Smooth muscle cell (in vitro differentiated cells): Measurements from ENCODE around the gene CYP1A2. TPM values are rescaled to one million over a fixed set of nuclear protein-coding genes. Genes with fewer than 3 reads are reported as not detected.

Experiments used
- DNase-seq: peaks from one replicate; lab custom pipeline; 2025; ENCODE audit not compliant: unreplicated experiment; lab: John Stamatoyannopoulos, UW
- H2AFZ ChIP-seq: fragments of 200-600 bp; sonication (generic); 2 replicates; pipeline ENCODE4 v1.6.0; 2016; ENCODE audit warnings: antibody characterized with exemption, low read depth, mild to moderate bottlenecking
- H3F3A ChIP-seq: fragments of 200-600 bp; sonication (generic); 2 replicates; pipeline ENCODE4 v1.6.0; 2017; ENCODE audit warnings: antibody characterized with exemption, low read depth
- H3K27ac ChIP-seq: fragments of 200-600 bp; sonication (generic); 2 replicates; pipeline ENCODE4 v1.5.1; 2016; ENCODE audit warnings: low read depth, mild to moderate bottlenecking
- H3K27me3 ChIP-seq: fragments of 200-600 bp; sonication (generic); 2 replicates; pipeline ENCODE4 v1.6.1; 2016; ENCODE audit warnings: low read depth, mild to moderate bottlenecking
- H3K36me3 ChIP-seq: fragments of 200-600 bp; sonication (generic); 2 replicates; pipeline ENCODE4 v1.5.1; 2016; ENCODE audit warnings: low read depth
- H3K4me1 ChIP-seq: fragments of 200-600 bp; sonication (generic); 2 replicates; pipeline ENCODE4 v1.5.1; 2016; ENCODE audit warnings: low read depth
- H3K4me2 ChIP-seq: fragments of 200-600 bp; sonication (generic); 2 replicates; pipeline ENCODE4 v1.6.0; 2016; ENCODE audit warnings: mild to moderate bottlenecking
- H3K4me3 ChIP-seq: fragments of 200-600 bp; sonication (generic); 2 replicates; pipeline ENCODE4 v1.5.1; 2016; ENCODE audit warnings: mild to moderate bottlenecking
- H3K79me2 ChIP-seq: fragments of 200-600 bp; sonication (generic); 2 replicates; pipeline ENCODE4 v1.6.0; 2016; ENCODE audit warnings: low read depth, mild to moderate bottlenecking
- H3K9ac ChIP-seq: fragments of 200-600 bp; sonication (generic); 2 replicates; pipeline ENCODE4 v1.6.0; 2016; ENCODE audit warnings: low read depth
- H3K9me3 ChIP-seq: fragments of 200-600 bp; sonication (generic); replicated peaks from 2 replicates; pipeline ENCODE4 v1.5.1; 2016; ENCODE audit warnings: low read depth
- H4K20me1 ChIP-seq: fragments of 200-600 bp; sonication (generic); 2 replicates; pipeline ENCODE4 v1.6.0; 2016; ENCODE audit warnings: low read depth
- WGBS: methylation state at CpG from one replicate; pipeline ENCODE4 v1.1.7; 2016; ENCODE audit warnings: low lambda C conversion rate; 5-methylcytosine and 5-hydroxymethylcytosine counted together
- polyA plus RNA-seq: library from polyadenylated mRNA; unstranded; fragments of >200 nt; fragmentation: Nextera tagmentation; extraction: Ambion mirVana; gene quantifications from 2 replicates; pipeline ENCODE4 v1.2.1, GENCODE V29; 2016
- total RNA-seq: library from RNA; depleted of rRNA; stranded (reverse); fragments of >200 nt; gene quantifications from 2 replicates; pipeline ENCODE4 v1.2.3, GENCODE V29; 2014
- TF ChIP-seq, protein P1 (sequence below): fragments of 200-600 bp; sonication (generic); IDR thresholded peaks from 2 replicates; pipeline ENCODE4 v1.5.1; 2017; ENCODE audit warnings: borderline replicate concordance, mild to moderate bottlenecking, antibody characterized with exemption; ENCODE audit not compliant: insufficient read depth, poor library complexity, severe bottlenecking

The CYP1A2 gene
- total and polyA plus RNA-seq, 2 experiments from 2014 or later = not detected

DNA sequence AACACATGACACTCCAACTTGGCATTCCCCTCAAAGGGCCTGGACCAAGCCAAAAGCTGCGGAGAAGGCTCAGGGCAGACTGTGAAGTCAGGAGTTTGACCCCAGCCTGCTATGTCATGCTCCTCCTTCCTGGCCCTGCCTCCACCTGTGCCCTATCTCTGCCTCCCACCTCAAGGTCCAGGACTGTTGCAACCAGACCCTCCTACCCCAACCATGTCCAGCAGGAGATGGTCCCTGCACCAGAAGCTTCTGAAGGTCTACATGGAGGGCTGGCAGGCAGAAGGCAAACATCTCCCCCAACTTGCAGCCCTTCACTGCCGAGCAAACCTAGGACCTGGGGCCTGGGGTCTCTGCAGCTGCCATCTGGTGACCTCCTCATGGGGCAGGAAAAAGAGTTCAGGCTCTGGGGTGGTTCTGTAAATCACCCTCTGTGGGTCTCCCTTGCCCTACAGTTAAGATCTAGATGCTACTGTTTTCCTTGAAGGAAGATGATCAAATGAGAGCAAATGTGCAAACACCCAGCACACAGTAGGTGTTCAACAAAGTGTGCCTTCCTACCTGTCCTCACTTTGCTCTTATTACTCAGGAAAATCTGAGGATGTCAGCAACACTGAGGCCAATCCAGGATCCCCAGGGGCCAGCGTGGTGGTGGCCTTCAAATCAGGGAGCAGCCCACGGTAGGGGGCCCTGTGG, 21.7 kb downstream of the CYP1A2 start:
- Histone ChIP-seq H3K27me3 (no peaks in the 10 kb centered on the region), H3K4me1 (peaks cover 3% of the 10 kb centered on the region), H3K79me2 (no peaks in the 10 kb centered on the region), H3F3A (no peaks in the 10 kb centered on the region), H3K9ac (no peak overlapping the region), H3K36me3 (no peaks in the 10 kb centered on the region), H3K4me2 (no peak overlapping the region), H4K20me1 (no peaks in the 10 kb centered on the region), H3K27ac (no peak overlapping the region), H3K4me3 (no peak overlapping the region), H2AFZ (no peak overlapping the region), H3K9me3 (no peaks in the 10 kb centered on the region)
- 94% methylated on average over 2 of the region's 4 CpGs for WGBS
- DNase-seq = no peak
- TF ChIP-seq, protein P1, sequence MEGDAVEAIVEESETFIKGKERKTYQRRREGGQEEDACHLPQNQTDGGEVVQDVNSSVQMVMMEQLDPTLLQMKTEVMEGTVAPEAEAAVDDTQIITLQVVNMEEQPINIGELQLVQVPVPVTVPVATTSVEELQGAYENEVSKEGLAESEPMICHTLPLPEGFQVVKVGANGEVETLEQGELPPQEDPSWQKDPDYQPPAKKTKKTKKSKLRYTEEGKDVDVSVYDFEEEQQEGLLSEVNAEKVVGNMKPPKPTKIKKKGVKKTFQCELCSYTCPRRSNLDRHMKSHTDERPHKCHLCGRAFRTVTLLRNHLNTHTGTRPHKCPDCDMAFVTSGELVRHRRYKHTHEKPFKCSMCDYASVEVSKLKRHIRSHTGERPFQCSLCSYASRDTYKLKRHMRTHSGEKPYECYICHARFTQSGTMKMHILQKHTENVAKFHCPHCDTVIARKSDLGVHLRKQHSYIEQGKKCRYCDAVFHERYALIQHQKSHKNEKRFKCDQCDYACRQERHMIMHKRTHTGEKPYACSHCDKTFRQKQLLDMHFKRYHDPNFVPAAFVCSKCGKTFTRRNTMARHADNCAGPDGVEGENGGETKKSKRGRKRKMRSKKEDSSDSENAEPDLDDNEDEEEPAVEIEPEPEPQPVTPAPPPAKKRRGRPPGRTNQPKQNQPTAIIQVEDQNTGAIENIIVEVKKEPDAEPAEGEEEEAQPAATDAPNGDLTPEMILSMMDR = no peak

DNA sequence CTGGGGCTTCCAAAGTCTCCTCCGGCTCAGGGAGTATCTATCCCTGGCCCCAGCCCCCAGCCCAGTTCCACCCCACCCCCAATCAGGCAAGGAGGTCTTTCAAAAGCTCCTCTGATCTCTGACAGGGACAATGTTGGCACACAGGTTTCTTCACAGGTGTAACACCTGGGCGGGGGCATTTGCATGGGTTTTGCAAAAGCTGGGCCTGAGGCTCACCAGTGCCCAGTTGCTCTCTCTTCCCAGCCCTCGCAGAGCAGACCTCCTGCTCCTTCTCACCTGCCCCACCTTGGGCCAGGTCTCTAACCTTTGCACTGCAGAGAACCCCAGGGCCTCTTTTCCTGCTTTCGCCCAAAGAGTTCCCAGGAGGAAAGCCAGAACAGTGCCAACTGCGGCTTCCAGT, 24.7 kb downstream of the CYP1A2 start:
- no peaks in the 10 kb centered on the region for H3K27me3 ChIP-seq
- H3K4me1 ChIP-seq = peaks cover 10% of the 10 kb centered on the region
- DNase-seq = no peak
- no peaks in the 10 kb centered on the region for H4K20me1 ChIP-seq
- no peak overlapping the region for H3K9ac ChIP-seq
- no peak overlapping the region for H3K4me3 ChIP-seq
- no peaks in the 10 kb centered on the region for H3F3A ChIP-seq
- no peak overlapping the region for H2AFZ ChIP-seq
- H3K4me2 ChIP-seq = no peak overlapping the region
- H3K27ac ChIP-seq = no peak overlapping the region
- 85% methylated on average over 5 of the region's 5 CpGs for WGBS
- TF ChIP-seq, protein P1 = no peak
- H3K9me3 ChIP-seq = no peaks in the 10 kb centered on the region
- no peaks in the 10 kb centered on the region for H3K36me3 ChIP-seq
- H3K79me2 ChIP-seq = no peaks in the 10 kb centered on the region

DNA sequence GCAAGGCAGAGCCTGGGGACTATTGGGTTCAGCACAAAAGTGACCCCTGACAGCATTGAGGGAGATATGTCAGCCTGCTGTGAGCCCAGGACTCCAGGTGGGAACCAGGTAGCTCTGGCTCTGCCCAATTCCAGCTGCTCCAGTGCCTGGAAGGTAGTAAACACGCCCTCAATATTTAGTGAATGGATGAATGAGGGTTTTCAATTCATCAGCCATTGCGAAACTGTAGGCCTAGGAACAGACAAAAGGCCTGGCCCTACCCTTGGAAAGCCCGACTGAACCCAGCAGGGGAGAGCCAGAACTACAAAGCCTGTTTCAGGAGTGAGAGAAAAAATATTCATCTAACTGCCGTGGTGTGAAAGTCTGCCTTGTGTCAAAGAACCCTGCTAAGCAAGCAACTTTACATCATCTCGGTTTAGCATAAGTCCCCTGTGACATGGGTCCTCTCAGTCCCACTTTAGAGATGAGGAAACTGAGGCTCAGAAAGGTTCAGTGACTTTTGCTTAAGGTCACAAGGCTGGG, 25.1 kb downstream of the CYP1A2 start:
- H3K36me3 ChIP-seq = no peaks in the 10 kb centered on the region
- no peak overlapping the region for H3K27ac ChIP-seq
- H3K4me1 ChIP-seq = peaks cover 10% of the 10 kb centered on the region
- H3K4me2 ChIP-seq = no peak overlapping the region
- no peaks in the 10 kb centered on the region for H3K79me2 ChIP-seq
- no peaks in the 10 kb centered on the region for H3K27me3 ChIP-seq
- TF ChIP-seq, protein P1 = no peak
- H3F3A ChIP-seq = no peaks in the 10 kb centered on the region
- no peak overlapping the region for H2AFZ ChIP-seq
- no peaks in the 10 kb centered on the region for H4K20me1 ChIP-seq
- 52% methylated on average over 5 of the region's 5 CpGs for WGBS
- H3K9me3 ChIP-seq = no peaks in the 10 kb centered on the region
- no peak overlapping the region for H3K4me3 ChIP-seq
- no peak for DNase-seq
- H3K9ac ChIP-seq = no peak overlapping the region

DNA sequence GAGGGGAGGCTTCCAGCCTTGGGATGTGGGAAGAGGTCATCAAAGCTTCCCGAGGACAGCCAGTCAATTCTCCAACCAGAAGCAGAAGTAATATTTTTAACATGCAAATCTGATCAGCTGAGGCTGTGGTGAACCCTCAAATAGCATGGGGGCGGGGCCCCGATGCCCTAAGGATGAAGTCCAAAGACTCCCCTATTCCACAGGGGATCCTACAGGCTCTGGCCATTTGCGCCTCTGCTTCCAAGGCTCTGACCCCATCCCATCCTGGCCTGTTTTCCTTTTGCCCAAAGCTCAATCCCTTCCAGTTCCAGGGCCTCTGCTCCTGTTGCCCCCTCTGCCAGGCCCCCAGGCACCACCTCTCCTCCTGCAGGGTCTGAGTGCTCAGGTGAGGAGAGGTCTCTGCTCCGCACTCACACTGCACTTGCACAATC, 26.5 kb downstream of the CYP1A2 start:
- Histone ChIP-seq H2AFZ (no peak overlapping the region), H4K20me1 (no peaks in the 10 kb centered on the region), H3K4me3 (no peak overlapping the region), H3K27me3 (no peaks in the 10 kb centered on the region), H3F3A (no peaks in the 10 kb centered on the region), H3K36me3 (no peaks in the 10 kb centered on the region), H3K9ac (no peak overlapping the region), H3K9me3 (no peaks in the 10 kb centered on the region), H3K27ac (no peak overlapping the region), H3K4me1 (peaks cover 10% of the 10 kb centered on the region), H3K4me2 (no peak overlapping the region), H3K79me2 (no peaks in the 10 kb centered on the region)
- DNase-seq = no peak
- TF ChIP-seq, protein P1 = no peak
- 94% methylated on average over 5 of the region's 5 CpGs for WGBS
